Neural cell (in vitro differentiated cells): ENCODE results near the gene AGBL1. TPM values are rescaled to one million over a fixed set of nuclear protein-coding genes. Genes with fewer than 3 reads are reported as not detected.

Experiments
- H2AFZ ChIP-seq: fragments of 200-600, 300-800 bp; sonication (generic), shearing (Covaris generic); 2 replicates; pipeline ENCODE4 v1.6.0; 2014; ENCODE audit warnings: low read depth, mild to moderate bottlenecking, antibody characterized with exemption, low read length, moderate library complexity
- H3F3A ChIP-seq: fragments of 200-600 bp; shearing (Covaris generic); 2 replicates; pipeline ENCODE4 v1.6.1; 2016; ENCODE audit warnings: mild to moderate bottlenecking, moderate library complexity, mixed read lengths, antibody characterized with exemption, low read length; ENCODE audit not compliant: insufficient read depth, poor library complexity, severe bottlenecking
- H3K27ac ChIP-seq: fragments of 200-600, 300-800 bp; sonication (generic), shearing (Covaris generic); 2 replicates; pipeline ENCODE4 v1.5.1; 2014; ENCODE audit warnings: mild to moderate bottlenecking, low read length, moderate library complexity
- H3K27me3 ChIP-seq: fragments of 300-800, 200-600 bp; sonication (generic), shearing (Covaris generic); 2 replicates; pipeline ENCODE4 v1.6.0; 2014; ENCODE audit warnings: mild to moderate bottlenecking, low read depth, low read length, moderate library complexity; ENCODE audit not compliant: insufficient read depth
- H3K36me3 ChIP-seq: fragments of 300-800, 200-600 bp; sonication (generic), shearing (Covaris generic); 2 replicates; pipeline ENCODE4 v1.5.1; 2014; ENCODE audit warnings: mild to moderate bottlenecking, antibody characterized with exemption, low read length, moderate library complexity; ENCODE audit not compliant: insufficient read depth
- H3K4me2 ChIP-seq: fragments of 300-800, 200-600 bp; sonication (generic), shearing (Covaris generic); 2 replicates; pipeline ENCODE4 v1.6.0; 2014; ENCODE audit warnings: mild to moderate bottlenecking, low read length
- H3K4me3 ChIP-seq: fragments of 300-800, 200-600 bp; sonication (generic), shearing (Covaris generic); 2 replicates; pipeline ENCODE4 v1.5.1; 2014; ENCODE audit warnings: mild to moderate bottlenecking, low read length, moderate library complexity
- H3K79me2 ChIP-seq: fragments of 200-600 bp; shearing (Covaris generic); replicated peaks from 2 replicates; pipeline ENCODE4 v1.6.0; 2014; ENCODE audit warnings: mild to moderate bottlenecking, low read length, moderate library complexity; ENCODE audit not compliant: insufficient read depth
- H3K9ac ChIP-seq: fragments of 300-800, 200-600 bp; sonication (generic), shearing (Covaris generic); 2 replicates; pipeline ENCODE4 v1.6.1; 2016; ENCODE audit warnings: mild to moderate bottlenecking, low read length, mixed read lengths
- H3K9me2 ChIP-seq: fragments of 200-600 bp; shearing (Covaris generic); 2 replicates; pipeline ENCODE4 v1.6.1; 2016; ENCODE audit warnings: mild to moderate bottlenecking, low read length, mixed read lengths; ENCODE audit not compliant: insufficient read depth
- H3K9me3 ChIP-seq: fragments of 200-600, 300-800 bp; sonication (generic), shearing (Covaris generic); 2 replicates; pipeline ENCODE4 v1.6.1; 2016; ENCODE audit warnings: mild to moderate bottlenecking, mixed run types, low read length, moderate library complexity, mixed read lengths
- H4K20me1 ChIP-seq: fragments of 200-600 bp; shearing (Covaris generic); 2 replicates; pipeline ENCODE4 v1.6.1; 2016; ENCODE audit warnings: mild to moderate bottlenecking, mixed run types; ENCODE audit not compliant: insufficient read depth
- CTCF ChIP-seq: fragments of 450-650 bp; IDR thresholded peaks from 2 replicates; pipeline ENCODE4 v1.5.1; 2014; ENCODE audit warnings: antibody characterized with exemption, mild to moderate bottlenecking, moderate library complexity; ENCODE audit not compliant: poor library complexity, severe bottlenecking
- EP300 ChIP-seq: fragments of 450-650 bp; conservative IDR thresholded peaks from 2 replicates; pipeline ENCODE4 v1.6.1; 2014; ENCODE audit warnings: antibody characterized with exemption, mild to moderate bottlenecking, moderate library complexity; ENCODE audit not compliant: poor library complexity, severe bottlenecking
- EZH2 ChIP-seq: fragments of 200-600, 300-800 bp; shearing (Covaris generic), sonication (generic); IDR thresholded peaks from 2 replicates; pipeline ENCODE4 v1.6.1; 2014; ENCODE audit warnings: antibody characterized with exemption, low read length, borderline replicate concordance, mild to moderate bottlenecking; ENCODE audit not compliant: insufficient read depth, poor library complexity, severe bottlenecking
- MXI1 ChIP-seq: fragments of 450-650 bp; conservative IDR thresholded peaks from 2 replicates; pipeline ENCODE4 v1.6.1; 2014; ENCODE audit warnings: antibody characterized with exemption, mild to moderate bottlenecking; ENCODE audit not compliant: poor library complexity, severe bottlenecking
- POLR2AphosphoS5 ChIP-seq: IDR thresholded peaks from 2 replicates; pipeline ENCODE4 v1.6.1; 2012
- RAD21 ChIP-seq: fragments of 450-650 bp; conservative IDR thresholded peaks from 2 replicates; pipeline ENCODE4 v1.6.1; 2014; ENCODE audit warnings: antibody characterized with exemption, mild to moderate bottlenecking, moderate library complexity
- REST ChIP-seq: IDR thresholded peaks from 2 replicates; pipeline ENCODE4 v1.6.1; 2012; ENCODE audit warnings: borderline replicate concordance
- SMC3 ChIP-seq: fragments of 450-650 bp; conservative IDR thresholded peaks from 2 replicates; pipeline ENCODE4 v1.6.1; 2014; ENCODE audit warnings: antibody characterized with exemption, mild to moderate bottlenecking, moderate library complexity; ENCODE audit not compliant: poor library complexity
- TAF1 ChIP-seq: IDR thresholded peaks from 2 replicates; pipeline ENCODE4 v1.6.1; 2012; ENCODE audit warnings: low read depth
- polyA plus RNA-seq: library from polyadenylated mRNA; depleted of rRNA; stranded (reverse); fragments of >200 nt; gene quantifications from 2 replicates; pipeline ENCODE4 v1.2.3, GENCODE V29; 2014

Gene AGBL1
- polyA plus RNA-seq, 1 donor from 2014 or later, result 0.12 TPM

GRCh38 chr15:86756688-86757087, 677.0 kb downstream of the AGBL1 start:
- no peak overlapping the region for H3K4me3 ChIP-seq
- TF ChIP-seq EZH2 (no peak), TAF1 (no peak), REST (no peak), EP300 (no peak), POLR2AphosphoS5 (no peak), CTCF (peak; percentile 16), SMC3 (no peak), RAD21 (no peak), MXI1 (no peak)
- no peaks in the 10 kb centered on the region for H4K20me1 ChIP-seq
- no peaks in the 10 kb centered on the region for H3K36me3 ChIP-seq
- H3K4me2 ChIP-seq, result no peak overlapping the region
- no peak overlapping the region for H3K27ac ChIP-seq
- no peaks in the 10 kb centered on the region for H3K79me2 ChIP-seq
- H3F3A ChIP-seq, result no peaks in the 10 kb centered on the region
- no peaks in the 10 kb centered on the region for H3K9me3 ChIP-seq
- H3K27me3 ChIP-seq, result no peaks in the 10 kb centered on the region
- H3K9me2 ChIP-seq, result no peaks in the 10 kb centered on the region
- no peak overlapping the region for H3K9ac ChIP-seq
- no peak overlapping the region for H2AFZ ChIP-seq

- no peaks in the 10 kb centered on the region for H3K79me2 ChIP-seq
- H3K27me3 ChIP-seq, result no peaks in the 10 kb centered on the region
- no peaks in the 10 kb centered on the region for H3K36me3 ChIP-seq
- no peak overlapping the region for H3K4me3 ChIP-seq
- no peaks in the 10 kb centered on the region for H3F3A ChIP-seq
- H3K9ac ChIP-seq, result no peak overlapping the region
- H3K9me3 ChIP-seq, result no peaks in the 10 kb centered on the region
- no peak overlapping the region for H3K27ac ChIP-seq
- H3K9me2 ChIP-seq, result no peaks in the 10 kb centered on the region
- H2AFZ ChIP-seq, result no peak overlapping the region
- H3K4me2 ChIP-seq, result no peak overlapping the region
- TF ChIP-seq REST, result no peak
- no peaks in the 10 kb centered on the region for H4K20me1 ChIP-seq
These were observed 680.3 kb downstream of the AGBL1 start for GRCh38 chr15:86759800-86760523.
